GM18519 (cell line): ENCODE data around the gene STXBP6.
"Not testable (repeated sequence)": the region's sequence is repeated elsewhere in the genome, so short reads cannot be mapped to it uniquely, and the experiment has no call there.

Experiments used
- ATAC-seq: cut with Tn5 transposase; IDR thresholded peaks from one replicate; pipeline ENCODE4 v1.9.1; 2021; ENCODE audit warnings: mild to moderate bottlenecking, moderate library complexity; ENCODE audit not compliant: unreplicated experiment, low FRiP score

The STXBP6 gene

GRCh38 chr14:24783791-24784190 lies 266.2 kb downstream of the STXBP6 start:
- ATAC-seq: no peak

GRCh38 chr14:24780281-24780680 lies 269.7 kb downstream of the STXBP6 start:
- ATAC-seq: no peak

GRCh38 chr14:24777678-24778077 lies 272.3 kb downstream of the STXBP6 start:
- no peak for ATAC-seq

- no peak for ATAC-seq
These were observed 274.0 kb downstream of the STXBP6 start for GRCh38 chr14:24775950-24776349.

GRCh38 chr14:24774187-24774915 lies 275.6 kb downstream of the STXBP6 start:
- no peak for ATAC-seq

GRCh38 chr14:24773564-24773963 lies 276.4 kb downstream of the STXBP6 start:
- not testable (repeated sequence) for ATAC-seq

GRCh38 chr14:24766434-24766833 lies 283.5 kb downstream of the STXBP6 start:
- ATAC-seq: no peak

GRCh38 chr14:24761141-24761540 lies 288.8 kb downstream of the STXBP6 start:
- no peak for ATAC-seq
